ENCODE results near the gene GOLGA2. TPM values are rescaled to one million over a fixed set of nuclear protein-coding genes. Genes with fewer than 3 reads are reported as not detected.

GOLGA2 gene
- total RNA-seq, 1 donor from 2014 or later, result 25.2 TPM

DNA sequence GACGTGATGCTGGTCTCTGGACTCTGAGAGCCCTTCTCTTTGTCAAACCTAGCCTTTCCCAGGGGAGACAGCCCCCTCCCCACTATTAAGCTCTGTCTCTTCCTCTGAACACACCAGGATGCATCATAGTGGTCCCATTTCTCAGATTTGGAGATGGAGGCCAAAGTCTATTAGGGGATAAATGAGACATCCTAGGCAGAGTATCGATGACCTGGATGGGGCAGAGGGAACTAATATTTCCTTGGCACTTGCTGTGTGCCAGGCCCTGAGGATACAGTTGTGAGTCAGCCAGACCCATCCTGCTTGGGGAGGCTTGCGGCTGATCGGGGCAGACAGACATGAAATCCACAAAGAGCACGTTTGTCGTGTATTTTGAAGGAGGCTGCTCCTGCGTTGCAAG is 67.4 kb downstream of the GOLGA2 start:
- Histone ChIP-seq H3K27ac (no peak overlapping the region), H4K20me1 (ENCODE audit: low read depth) (peaks cover 41% of the 10 kb centered on the region), H3K79me2 (ENCODE audit: low read depth) (peaks cover 13% of the 10 kb centered on the region), H3K9me3 (ENCODE audit: low read depth) (no peaks in the 10 kb centered on the region), H3K4me2 (no peak overlapping the region), H3K9ac (no peak overlapping the region), H3K4me1 (peaks cover 8% of the 10 kb centered on the region), H3F3A (ENCODE audit: low read depth) (peaks cover 8% of the 10 kb centered on the region), H3K36me3 (no peaks in the 10 kb centered on the region), H3K27me3 (no peaks in the 10 kb centered on the region), H2AFZ (replicated peaks) (no peak overlapping the region), H3K4me3 (no peak overlapping the region)
- Mint-ChIP-seq H3K36me3 (peaks cover 2% of the 10 kb centered on the region), H3K4me1 (peaks cover 34% of the 10 kb centered on the region), H3K4me3 (peak overlapping the region; percentile 41), H3K27ac (peak overlapping the region; percentile 68), H3K9me3 (no peaks in the 10 kb centered on the region), H3K27me3 (ENCODE audit: insufficient read depth, low read depth) (peaks cover 10% of the 10 kb centered on the region)
- TF ChIP-seq, protein P1, sequence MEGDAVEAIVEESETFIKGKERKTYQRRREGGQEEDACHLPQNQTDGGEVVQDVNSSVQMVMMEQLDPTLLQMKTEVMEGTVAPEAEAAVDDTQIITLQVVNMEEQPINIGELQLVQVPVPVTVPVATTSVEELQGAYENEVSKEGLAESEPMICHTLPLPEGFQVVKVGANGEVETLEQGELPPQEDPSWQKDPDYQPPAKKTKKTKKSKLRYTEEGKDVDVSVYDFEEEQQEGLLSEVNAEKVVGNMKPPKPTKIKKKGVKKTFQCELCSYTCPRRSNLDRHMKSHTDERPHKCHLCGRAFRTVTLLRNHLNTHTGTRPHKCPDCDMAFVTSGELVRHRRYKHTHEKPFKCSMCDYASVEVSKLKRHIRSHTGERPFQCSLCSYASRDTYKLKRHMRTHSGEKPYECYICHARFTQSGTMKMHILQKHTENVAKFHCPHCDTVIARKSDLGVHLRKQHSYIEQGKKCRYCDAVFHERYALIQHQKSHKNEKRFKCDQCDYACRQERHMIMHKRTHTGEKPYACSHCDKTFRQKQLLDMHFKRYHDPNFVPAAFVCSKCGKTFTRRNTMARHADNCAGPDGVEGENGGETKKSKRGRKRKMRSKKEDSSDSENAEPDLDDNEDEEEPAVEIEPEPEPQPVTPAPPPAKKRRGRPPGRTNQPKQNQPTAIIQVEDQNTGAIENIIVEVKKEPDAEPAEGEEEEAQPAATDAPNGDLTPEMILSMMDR (IDR thresholded peaks at IDR 0.05), result no peak
- TF ChIP-seq EZH2phosphoT487 (IDR thresholded peaks at IDR 0.05) (no peak), EZH2 (IDR thresholded peaks at IDR 0.05) (no peak)
- no peak for DNase-seq (ENCODE audit: low spot score)

DNA sequence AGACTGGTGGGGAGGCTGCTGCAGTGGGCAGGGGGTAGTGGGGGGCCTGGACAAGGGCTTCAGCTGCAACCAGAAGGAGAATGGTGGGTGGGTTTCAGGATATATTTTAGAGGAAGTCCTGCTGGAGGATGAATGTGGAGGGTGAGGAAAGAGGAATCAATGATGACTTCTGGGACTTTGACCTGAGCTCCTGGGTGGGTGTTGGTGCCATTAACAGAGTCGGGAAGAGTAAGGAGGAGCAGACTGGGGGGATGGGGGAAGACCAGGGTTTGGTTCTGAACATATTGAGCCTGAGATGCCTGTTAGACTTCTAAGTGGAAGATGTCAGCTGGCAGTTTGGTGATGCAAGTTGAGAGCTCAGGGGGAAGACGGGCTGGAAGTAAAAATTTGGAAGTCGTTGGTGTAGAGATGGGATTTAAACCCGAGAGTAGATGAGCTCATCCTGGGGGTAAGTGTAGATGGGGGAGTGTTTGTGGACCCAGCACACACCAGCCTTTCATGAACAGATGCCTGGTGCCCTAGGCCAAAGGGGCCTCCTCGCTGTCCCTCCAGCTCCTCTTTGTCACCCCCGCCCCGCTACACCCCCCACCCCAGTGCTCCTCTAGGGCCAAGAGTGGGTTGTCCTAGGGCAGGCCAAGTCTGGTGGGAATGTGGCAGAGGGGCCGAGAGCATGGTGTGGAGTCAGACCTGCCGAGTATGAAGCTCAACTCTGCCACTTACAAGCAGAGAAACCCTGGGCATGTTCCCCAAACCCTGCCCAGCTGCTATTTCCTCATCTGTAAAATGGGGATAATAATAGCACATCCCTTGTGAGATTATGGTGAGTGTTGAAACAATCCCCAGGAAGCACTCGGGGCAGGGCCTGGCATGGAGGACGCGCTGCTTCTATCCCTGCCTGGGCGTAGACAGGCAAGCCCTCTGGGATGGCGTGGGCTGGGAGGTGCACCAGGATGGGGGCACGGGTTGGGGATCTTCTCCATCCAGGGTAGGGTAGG is 68.6 kb downstream of the GOLGA2 start:
- peaks cover 12% of the 10 kb centered on the region for H3K27me3 Mint-ChIP-seq (ENCODE audit: insufficient read depth, low read depth)
- no peak overlapping the region for H3K4me3 Mint-ChIP-seq
- H3K27ac ChIP-seq, result no peak overlapping the region
- no peak overlapping the region for H3K27ac Mint-ChIP-seq
- no peak overlapping the region for H3K4me2 ChIP-seq
- H3K36me3 ChIP-seq, result no peaks in the 10 kb centered on the region
- H3K4me1 Mint-ChIP-seq, result peaks cover 42% of the 10 kb centered on the region
- peaks cover 8% of the 10 kb centered on the region for H3K4me1 ChIP-seq
- no peak for DNase-seq (ENCODE audit: low spot score)
- peaks cover under 1% of the 10 kb centered on the region for H3K36me3 Mint-ChIP-seq
- peaks cover 41% of the 10 kb centered on the region for H4K20me1 ChIP-seq (ENCODE audit: low read depth)
- H3K27me3 ChIP-seq, result no peaks in the 10 kb centered on the region
- H3K9ac ChIP-seq, result no peak overlapping the region
- H3K9me3 ChIP-seq (ENCODE audit: low read depth), result no peaks in the 10 kb centered on the region
- H3K9me3 Mint-ChIP-seq, result no peaks in the 10 kb centered on the region
- peaks cover 13% of the 10 kb centered on the region for H3K79me2 ChIP-seq (ENCODE audit: low read depth)
- H3K4me3 ChIP-seq, result no peak overlapping the region
- H3F3A ChIP-seq (ENCODE audit: low read depth), result peaks cover 15% of the 10 kb centered on the region
- no peak overlapping the region for H2AFZ ChIP-seq (replicated peaks)
- no peak for TF ChIP-seq EZH2 (IDR thresholded peaks at IDR 0.05)
- no peak for TF ChIP-seq EZH2phosphoT487 (IDR thresholded peaks at IDR 0.05)
- TF ChIP-seq, protein P1 (IDR thresholded peaks at IDR 0.05), result no peak

DNA sequence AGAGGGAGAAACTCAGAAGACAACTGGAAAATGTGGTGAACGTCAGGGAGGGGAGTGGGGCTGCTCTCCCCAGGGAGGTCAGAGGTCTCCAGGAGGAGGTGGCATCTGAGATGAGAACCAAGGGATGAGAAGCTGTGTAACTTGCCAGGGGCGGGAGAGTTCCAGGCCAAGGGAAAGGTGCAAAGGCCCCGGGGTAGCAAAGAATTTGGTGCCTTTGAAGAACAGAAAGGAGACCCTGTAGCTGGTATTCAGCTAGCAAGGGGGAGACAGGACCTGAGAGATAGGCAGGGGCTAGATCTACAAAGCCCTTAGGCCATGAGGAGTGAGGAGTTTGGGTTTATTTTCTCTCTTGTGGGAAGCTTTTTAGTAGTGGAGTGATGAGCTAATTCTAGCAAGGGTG is 69.3 kb downstream of the GOLGA2 start:
- no peak overlapping the region for H3K27ac ChIP-seq
- peak overlapping the region; percentile 12 for H3K27ac Mint-ChIP-seq
- peaks cover 13% of the 10 kb centered on the region for H3K79me2 ChIP-seq (ENCODE audit: low read depth)
- H3K27me3 ChIP-seq, result no peaks in the 10 kb centered on the region
- peaks cover 46% of the 10 kb centered on the region for H3K4me1 Mint-ChIP-seq
- H3K36me3 Mint-ChIP-seq, result no peaks in the 10 kb centered on the region
- TF ChIP-seq EZH2phosphoT487 (IDR thresholded peaks at IDR 0.05) (no peak), EZH2 (IDR thresholded peaks at IDR 0.05) (no peak)
- TF ChIP-seq, protein P1 (IDR thresholded peaks at IDR 0.05), result no peak
- H3K27me3 Mint-ChIP-seq (ENCODE audit: insufficient read depth, low read depth), result peaks cover 13% of the 10 kb centered on the region
- no peak overlapping the region for H3K9ac ChIP-seq
- no peaks in the 10 kb centered on the region for H3K9me3 ChIP-seq (ENCODE audit: low read depth)
- peaks cover 37% of the 10 kb centered on the region for H4K20me1 ChIP-seq (ENCODE audit: low read depth)
- H3K4me2 ChIP-seq, result no peak overlapping the region
- H3K4me3 ChIP-seq, result no peak overlapping the region
- DNase-seq (ENCODE audit: low spot score), result no peak
- no peaks in the 10 kb centered on the region for H3K36me3 ChIP-seq
- H3K9me3 Mint-ChIP-seq, result no peaks in the 10 kb centered on the region
- H3F3A ChIP-seq (ENCODE audit: low read depth), result peaks cover 19% of the 10 kb centered on the region
- peak overlapping the region; percentile 13 for H3K4me3 Mint-ChIP-seq
- H3K4me1 ChIP-seq, result peaks cover 8% of the 10 kb centered on the region
- H2AFZ ChIP-seq (replicated peaks), result no peak overlapping the region

MicroRNA genes within 50 kb of the gene (microRNA counts, 767-probe panel; counts per million panel counts)
- microRNA hsa-miR-199b-5p (460 counts per million, percentile 90 among the panel's probes with 10 or more counts), microRNA hsa-miR-3154 (460 counts per million, percentile 90 among the panel's probes with 10 or more counts)

Small RNA genes within 50 kb of the gene (microRNA-seq; reads per million reads assigned to microRNA genes)
- 2.7 reads per million, percentile 12 among the genes with 10 or more reads in this experiment for gene MIR199B
- not detected for gene MIR3154

Small RNA genes within 50 kb of the gene (small RNA-seq; reads per million reads assigned to genes)
- gene MIR199B (0.11 reads per million), gene MIR3154 (not detected)

Other genes with a start within 250 kb of the GOLGA2 start
- 8.4 and 9.5 TPM in 2 replicates for gene NAIF1, start 208.7 kb downstream of the GOLGA2 start, total RNA-seq (ENCODE audit: low replicate concordance)
- 8.5 and 15.7 TPM in 2 replicates for gene SLC25A25, start 207.8 kb downstream of the GOLGA2 start, total RNA-seq (ENCODE audit: low replicate concordance)
- 25.7 and 61.2 TPM in 2 replicates for gene PTGES2, start 148.3 kb downstream of the GOLGA2 start, total RNA-seq (ENCODE audit: low replicate concordance)
- gene LCN2, start 126.6 kb downstream of the GOLGA2 start, total RNA-seq (ENCODE audit: low replicate concordance), result not detected in 2 replicates
- 69.4 and 228 TPM in 2 replicates for gene BBLN, start 115.7 kb downstream of the GOLGA2 start, total RNA-seq (ENCODE audit: low replicate concordance)
- gene CIZ1, start 84.4 kb downstream of the GOLGA2 start, total RNA-seq (ENCODE audit: low replicate concordance), result 33.4 and 48.8 TPM in 2 replicates
- gene DNM1, start 72.6 kb downstream of the GOLGA2 start, total RNA-seq (ENCODE audit: low replicate concordance), result 30.1 and 52.7 TPM in 2 replicates
- gene SWI5, start 269 bp upstream of the GOLGA2 start, total RNA-seq (ENCODE audit: low replicate concordance), result 15.0 and 21.5 TPM in 2 replicates
- gene TRUB2, start 46.4 kb upstream of the GOLGA2 start, total RNA-seq (ENCODE audit: low replicate concordance), result 8.3 and 9.2 TPM in 2 replicates
- gene COQ4, start 46.8 kb upstream of the GOLGA2 start, total RNA-seq (ENCODE audit: low replicate concordance), result 16.8 and 39.0 TPM in 2 replicates
- 4.4 and 8.6 TPM in 2 replicates for gene SLC27A4, start 64.5 kb upstream of the GOLGA2 start, total RNA-seq (ENCODE audit: low replicate concordance)
- 10.3 and 21.7 TPM in 2 replicates for gene URM1, start 95.4 kb upstream of the GOLGA2 start, total RNA-seq (ENCODE audit: low replicate concordance)
- gene CERCAM, start 144.8 kb upstream of the GOLGA2 start, total RNA-seq (ENCODE audit: low replicate concordance), result 2.0 TPM in 1 of 2 replicates, not detected in the other
- gene ODF2, start 180.0 kb upstream of the GOLGA2 start, total RNA-seq (ENCODE audit: low replicate concordance), result 40.6 and 49.4 TPM in 2 replicates
- 22.7 and 26.3 TPM in 2 replicates for gene GLE1, start 228.7 kb upstream of the GOLGA2 start, total RNA-seq (ENCODE audit: low replicate concordance)

Measured in neural progenitor cell (in vitro differentiated cells).